Measurements from ENCODE around the gene CDK3.

The CDK3 gene

DNA sequence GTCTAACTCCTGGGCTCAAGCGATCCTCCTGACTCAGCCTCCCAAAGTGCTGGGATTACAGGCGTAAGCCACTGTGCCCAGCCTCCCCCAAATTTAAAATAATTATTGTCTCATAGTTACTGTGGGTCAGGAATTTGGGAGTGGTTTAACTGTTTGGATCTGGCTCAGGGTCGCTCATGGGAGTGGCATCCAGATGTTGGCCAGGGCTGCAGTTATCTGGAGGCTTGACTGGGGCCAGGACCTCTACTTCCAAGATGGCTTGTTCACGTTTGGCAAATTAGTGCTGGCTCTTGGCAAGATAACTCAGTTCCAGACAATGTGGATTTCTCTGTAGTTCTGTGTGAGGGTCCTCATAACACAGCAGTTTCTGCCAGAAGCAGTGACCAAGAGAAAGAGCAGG, 13.6 kb upstream of the CDK3 start:
- TF ChIP-seq PAX5 (IDR thresholded peaks at IDR 0.05; ENCODE audit: insufficient read depth, low read length, severe bottlenecking) = no peak
- no peak for TF ChIP-seq POLR2A (IDR thresholded peaks at IDR 0.05; ENCODE audit: low read depth, low read length)
- no peak for TF ChIP-seq SPI1 (IDR thresholded peaks at IDR 0.05; ENCODE audit: low read depth, low read length)
- no peak for TF ChIP-seq POLR2AphosphoS5 (IDR thresholded peaks at IDR 0.05; ENCODE audit: low read depth, low read length)
- no peak for TF ChIP-seq TAF1 (IDR thresholded peaks at IDR 0.05; ENCODE audit: low read depth, low read length)
- no peak for TF ChIP-seq POU2F2 (IDR thresholded peaks at IDR 0.05; ENCODE audit: low read depth, low read length)
- DNase-seq (ENCODE audit: insufficient read length, low spot score) = no peak
- FAIRE-seq = no peak

DNA sequence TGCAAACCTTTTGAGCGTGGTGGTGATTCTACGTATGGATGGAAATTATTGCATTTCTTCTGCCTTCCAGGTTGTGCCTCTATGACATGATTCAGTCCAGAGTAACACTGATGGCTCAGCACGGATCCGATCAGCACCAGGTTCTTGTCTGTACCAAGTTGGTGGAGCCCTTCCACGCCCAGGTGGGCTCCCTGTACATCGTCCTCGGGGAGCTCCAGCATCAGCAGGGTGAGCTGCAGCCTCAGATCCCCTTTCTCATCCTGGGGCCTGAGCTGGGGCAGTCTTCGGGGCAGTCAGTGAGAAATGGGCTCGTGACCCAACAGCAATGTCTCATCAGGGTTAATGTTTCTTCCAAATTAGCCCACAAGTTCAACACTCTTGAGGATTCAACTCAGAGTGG, 9.3 kb upstream of the CDK3 start:
- FAIRE-seq = no peak
- DNase-seq (ENCODE audit: insufficient read length, low spot score) = no peak
- no peak for TF ChIP-seq TAF1 (IDR thresholded peaks at IDR 0.05; ENCODE audit: low read depth, low read length)
- TF ChIP-seq POLR2AphosphoS5 (IDR thresholded peaks at IDR 0.05; ENCODE audit: low read depth, low read length) = no peak
- TF ChIP-seq POLR2A (IDR thresholded peaks at IDR 0.05; ENCODE audit: low read depth, low read length) = no peak
- TF ChIP-seq SPI1 (IDR thresholded peaks at IDR 0.05; ENCODE audit: low read depth, low read length) = no peak
- no peak for TF ChIP-seq POU2F2 (IDR thresholded peaks at IDR 0.05; ENCODE audit: low read depth, low read length)
- TF ChIP-seq PAX5 (IDR thresholded peaks at IDR 0.05; ENCODE audit: insufficient read depth, low read length, severe bottlenecking) = no peak

DNA sequence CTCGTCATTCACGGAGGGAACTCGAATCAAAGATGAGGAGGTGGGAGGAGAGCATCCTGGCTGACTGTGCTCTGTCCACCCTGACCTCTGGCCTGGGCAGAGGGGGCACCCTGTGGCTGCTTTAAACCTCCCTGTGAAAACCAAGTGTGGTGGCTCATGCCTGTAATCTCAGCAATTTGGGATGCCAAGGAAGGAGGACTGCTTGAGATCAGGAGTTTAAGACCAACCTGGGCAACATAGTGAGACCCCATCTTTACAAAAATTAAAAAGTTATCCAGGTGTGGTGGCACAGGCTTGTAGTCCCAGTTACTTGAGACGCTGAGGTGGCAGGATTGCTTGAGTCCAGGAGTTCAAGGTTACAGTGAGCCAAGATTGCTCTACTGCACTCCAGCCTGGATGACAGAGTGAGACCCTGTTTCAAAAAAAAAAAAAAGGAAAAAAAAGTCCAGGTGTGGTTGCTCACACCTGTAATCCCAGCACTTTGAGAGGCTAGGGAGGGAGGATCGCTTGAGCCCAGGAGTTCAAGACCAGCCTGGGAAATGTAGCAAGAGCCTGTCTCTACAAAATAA, 5.8 kb upstream of the CDK3 start:
- TF ChIP-seq TAF1 (IDR thresholded peaks at IDR 0.05; ENCODE audit: low read depth, low read length) (no peak), POLR2AphosphoS5 (IDR thresholded peaks at IDR 0.05; ENCODE audit: low read depth, low read length) (no peak), PAX5 (IDR thresholded peaks at IDR 0.05; ENCODE audit: insufficient read depth, low read length, severe bottlenecking) (no peak), SPI1 (IDR thresholded peaks at IDR 0.05; ENCODE audit: low read depth, low read length) (no peak), POLR2A (IDR thresholded peaks at IDR 0.05; ENCODE audit: low read depth, low read length) (no peak), POU2F2 (IDR thresholded peaks at IDR 0.05; ENCODE audit: low read depth, low read length) (no peak)
- FAIRE-seq (no peak), DNase-seq (ENCODE audit: insufficient read length, low spot score) (no peak)

GRCh38 chr17:75995385-75995925, 5.2 kb upstream of the CDK3 start:
- DNase-seq (ENCODE audit: insufficient read length, low spot score) (no peak), FAIRE-seq (no peak)
- TF ChIP-seq PAX5 (IDR thresholded peaks at IDR 0.05; ENCODE audit: insufficient read depth, low read length, severe bottlenecking) = no peak
- no peak for TF ChIP-seq TAF1 (IDR thresholded peaks at IDR 0.05; ENCODE audit: low read depth, low read length)
- TF ChIP-seq POU2F2 (IDR thresholded peaks at IDR 0.05; ENCODE audit: low read depth, low read length) = no peak
- no peak for TF ChIP-seq POLR2AphosphoS5 (IDR thresholded peaks at IDR 0.05; ENCODE audit: low read depth, low read length)
- no peak for TF ChIP-seq POLR2A (IDR thresholded peaks at IDR 0.05; ENCODE audit: low read depth, low read length)
- TF ChIP-seq SPI1 (IDR thresholded peaks at IDR 0.05; ENCODE audit: low read depth, low read length) = no peak

DNA sequence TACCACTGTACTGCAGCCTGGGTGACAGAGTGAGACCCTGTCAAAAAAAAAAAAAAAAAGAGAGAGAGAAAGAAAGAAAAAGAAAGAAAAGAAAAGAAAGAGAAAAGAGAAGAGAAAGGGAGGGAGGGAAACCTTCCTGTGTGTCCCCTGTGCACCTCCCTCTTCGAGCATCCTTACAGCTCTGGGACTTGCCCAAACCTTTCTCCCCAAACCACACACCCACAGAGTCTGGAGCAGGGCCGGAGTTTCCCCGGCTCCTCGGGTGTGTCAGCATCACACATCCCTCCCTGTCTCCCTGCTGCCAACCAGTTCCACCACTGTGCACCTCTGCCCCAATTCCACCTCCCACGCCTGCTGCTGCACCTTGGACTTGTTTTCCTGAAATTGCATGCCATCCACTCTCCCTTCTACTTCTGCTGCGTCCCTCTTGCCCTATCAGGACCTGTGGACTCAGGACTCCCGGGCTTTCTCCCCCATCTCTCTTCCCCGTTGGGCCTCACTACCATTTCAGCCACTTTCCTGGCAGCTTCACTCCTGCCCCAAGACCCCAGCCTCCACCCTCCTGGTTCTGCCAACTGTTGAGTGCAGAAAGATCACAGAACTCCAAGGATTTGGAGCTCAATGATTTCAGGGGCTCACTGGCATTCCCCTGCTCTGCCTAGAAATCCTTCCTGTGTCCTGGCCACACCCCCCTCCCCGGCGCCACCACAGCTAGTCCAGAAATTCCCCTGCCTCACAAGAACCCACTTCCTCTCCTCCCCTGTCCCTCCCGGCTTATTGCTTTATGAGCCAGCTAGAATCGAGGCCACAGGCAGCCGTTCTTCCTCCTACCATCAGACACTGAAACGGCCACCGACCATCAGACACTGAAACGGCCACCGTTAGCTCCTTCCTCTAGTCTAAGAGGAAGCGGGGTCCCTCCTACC, 3.7 kb upstream of the CDK3 start:
- FAIRE-seq (peak; percentile 87), DNase-seq (ENCODE audit: insufficient read length, low spot score) (peak; percentile 46)
- TF ChIP-seq SPI1 (IDR thresholded peaks at IDR 0.05; ENCODE audit: low read depth, low read length) (peak; percentile 84), POLR2AphosphoS5 (IDR thresholded peaks at IDR 0.05; ENCODE audit: low read depth, low read length) (no peak)

DNA sequence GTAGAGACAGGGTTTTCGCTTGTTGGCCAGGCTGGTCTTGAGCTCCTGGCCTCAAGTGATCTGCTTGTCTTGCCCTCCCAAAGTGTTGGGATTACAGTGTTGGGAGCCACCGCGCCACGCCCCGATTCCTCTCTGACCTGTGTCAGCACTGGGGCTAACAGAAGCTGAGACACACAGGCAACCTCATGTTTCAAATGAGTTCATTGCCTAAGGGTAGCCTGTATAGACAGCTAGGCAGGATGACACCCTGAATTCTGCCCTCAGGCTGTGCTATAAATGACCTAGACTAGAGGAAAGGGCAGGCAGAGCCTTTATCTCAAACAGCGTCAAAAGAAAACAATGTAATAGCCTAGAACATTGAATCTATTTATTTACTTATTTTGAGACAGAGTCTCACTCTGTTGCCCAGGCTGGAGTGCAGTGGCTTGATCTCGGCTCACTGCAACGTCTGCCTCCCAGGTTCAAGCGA, 2.3 kb upstream of the CDK3 start:
- no peak for TF ChIP-seq SPI1 (IDR thresholded peaks at IDR 0.05; ENCODE audit: low read depth, low read length)
- FAIRE-seq (no peak), DNase-seq (ENCODE audit: insufficient read length, low spot score) (no peak)

GRCh38 chr17:76000016-76000754, 470 bp upstream of the CDK3 start:
- FAIRE-seq (no peak), DNase-seq (ENCODE audit: insufficient read length, low spot score) (peak; percentile 91)
- no peak for TF ChIP-seq POLR2AphosphoS5 (IDR thresholded peaks at IDR 0.05; ENCODE audit: low read depth, low read length)
- TF ChIP-seq TAF1 (IDR thresholded peaks at IDR 0.05; ENCODE audit: low read depth, low read length) = no peak
- TF ChIP-seq POLR2A (IDR thresholded peaks at IDR 0.05; ENCODE audit: low read depth, low read length) = no peak
- no peak for TF ChIP-seq POU2F2 (IDR thresholded peaks at IDR 0.05; ENCODE audit: low read depth, low read length)
- no peak for TF ChIP-seq PAX5 (IDR thresholded peaks at IDR 0.05; ENCODE audit: insufficient read depth, low read length, severe bottlenecking)
- TF ChIP-seq SPI1 (IDR thresholded peaks at IDR 0.05; ENCODE audit: low read depth, low read length) = no peak

DNA sequence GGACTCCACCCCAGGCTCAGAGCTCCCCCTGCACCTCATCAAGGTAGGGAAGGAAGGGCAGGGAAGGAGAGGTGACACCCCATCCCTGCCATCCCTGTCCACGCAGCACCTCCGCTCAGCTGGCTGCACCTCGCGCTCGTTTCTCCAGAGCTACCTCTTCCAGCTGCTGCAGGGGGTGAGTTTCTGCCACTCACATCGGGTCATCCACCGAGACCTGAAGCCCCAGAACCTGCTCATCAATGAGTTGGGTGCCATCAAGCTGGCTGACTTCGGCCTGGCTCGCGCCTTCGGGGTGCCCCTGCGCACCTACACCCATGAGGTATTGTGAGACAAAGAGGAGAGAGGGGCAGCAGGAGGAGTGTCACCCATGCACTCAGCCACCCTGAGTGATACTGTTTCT, 1.4 kb downstream of the CDK3 start:
- no peak for TF ChIP-seq SPI1 (IDR thresholded peaks at IDR 0.05; ENCODE audit: low read depth, low read length)
- TF ChIP-seq POLR2AphosphoS5 (IDR thresholded peaks at IDR 0.05; ENCODE audit: low read depth, low read length) = no peak
- no peak for TF ChIP-seq POU2F2 (IDR thresholded peaks at IDR 0.05; ENCODE audit: low read depth, low read length)
- no peak for TF ChIP-seq POLR2A (IDR thresholded peaks at IDR 0.05; ENCODE audit: low read depth, low read length)
- no peak for TF ChIP-seq PAX5 (IDR thresholded peaks at IDR 0.05; ENCODE audit: insufficient read depth, low read length, severe bottlenecking)
- no peak for TF ChIP-seq TAF1 (IDR thresholded peaks at IDR 0.05; ENCODE audit: low read depth, low read length)
- DNase-seq (ENCODE audit: insufficient read length, low spot score) = no peak
- no peak for FAIRE-seq

DNA sequence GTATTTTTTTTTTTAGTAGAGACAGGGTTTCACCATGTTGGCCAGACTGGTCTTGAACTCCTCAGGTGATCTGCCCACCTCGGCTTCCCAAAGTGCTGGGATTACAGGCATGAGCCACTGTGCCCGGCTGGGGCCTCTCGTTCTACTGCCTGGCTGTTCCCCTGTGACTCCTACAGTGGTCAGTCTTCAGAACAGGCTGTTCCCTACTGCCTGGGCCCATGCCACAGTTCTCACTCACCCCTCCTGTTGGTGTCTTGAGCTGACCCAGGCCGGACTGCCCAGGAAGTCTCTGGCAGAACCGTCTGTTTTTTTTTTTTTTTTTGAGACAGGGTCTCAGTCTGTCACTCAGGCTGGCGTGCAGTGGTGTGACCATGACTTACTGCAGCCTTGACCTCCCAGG, 3.3 kb downstream of the CDK3 start:
- FAIRE-seq = no peak
- no peak for TF ChIP-seq TAF1 (IDR thresholded peaks at IDR 0.05; ENCODE audit: low read depth, low read length)
- TF ChIP-seq SPI1 (IDR thresholded peaks at IDR 0.05; ENCODE audit: low read depth, low read length) = no peak
- no peak for TF ChIP-seq PAX5 (IDR thresholded peaks at IDR 0.05; ENCODE audit: insufficient read depth, low read length, severe bottlenecking)
- TF ChIP-seq POLR2AphosphoS5 (IDR thresholded peaks at IDR 0.05; ENCODE audit: low read depth, low read length) = no peak
- TF ChIP-seq POLR2A (IDR thresholded peaks at IDR 0.05; ENCODE audit: low read depth, low read length) = no peak
- no peak for TF ChIP-seq POU2F2 (IDR thresholded peaks at IDR 0.05; ENCODE audit: low read depth, low read length)

More for the DNA sequence above, 3.3 kb downstream of the CDK3 start:
- DNase-seq (ENCODE audit: insufficient read length, low spot score) = no peak
